Rectal smooth muscle tissue (tissue), 1 donor: ENCODE results near the gene BLOC1S3.

Source experiments
- H3K27ac ChIP-seq: one replicate; pipeline ENCODE4 v1.7.0; 2013; ENCODE audit warnings: low read depth, low read length, inconsistent platforms
- H3K27me3 ChIP-seq: one replicate; pipeline ENCODE4 v1.7.0; 2013; ENCODE audit warnings: low read length; ENCODE audit not compliant: control insufficient read depth, insufficient read depth
- H3K36me3 ChIP-seq: one replicate; pipeline ENCODE4 v1.7.0; 2013; ENCODE audit warnings: low read length; ENCODE audit not compliant: control insufficient read depth, insufficient read depth
- H3K4me1 ChIP-seq: one replicate; pipeline ENCODE4 v1.7.0; 2013; ENCODE audit warnings: low read length; ENCODE audit not compliant: control insufficient read depth, insufficient read depth
- H3K4me3 ChIP-seq: one replicate; pipeline ENCODE4 v1.7.0; 2013; ENCODE audit warnings: low read length
- H3K9ac ChIP-seq: one replicate; pipeline ENCODE4 v1.7.0; 2013; ENCODE audit warnings: low read length

Gene BLOC1S3

DNA sequence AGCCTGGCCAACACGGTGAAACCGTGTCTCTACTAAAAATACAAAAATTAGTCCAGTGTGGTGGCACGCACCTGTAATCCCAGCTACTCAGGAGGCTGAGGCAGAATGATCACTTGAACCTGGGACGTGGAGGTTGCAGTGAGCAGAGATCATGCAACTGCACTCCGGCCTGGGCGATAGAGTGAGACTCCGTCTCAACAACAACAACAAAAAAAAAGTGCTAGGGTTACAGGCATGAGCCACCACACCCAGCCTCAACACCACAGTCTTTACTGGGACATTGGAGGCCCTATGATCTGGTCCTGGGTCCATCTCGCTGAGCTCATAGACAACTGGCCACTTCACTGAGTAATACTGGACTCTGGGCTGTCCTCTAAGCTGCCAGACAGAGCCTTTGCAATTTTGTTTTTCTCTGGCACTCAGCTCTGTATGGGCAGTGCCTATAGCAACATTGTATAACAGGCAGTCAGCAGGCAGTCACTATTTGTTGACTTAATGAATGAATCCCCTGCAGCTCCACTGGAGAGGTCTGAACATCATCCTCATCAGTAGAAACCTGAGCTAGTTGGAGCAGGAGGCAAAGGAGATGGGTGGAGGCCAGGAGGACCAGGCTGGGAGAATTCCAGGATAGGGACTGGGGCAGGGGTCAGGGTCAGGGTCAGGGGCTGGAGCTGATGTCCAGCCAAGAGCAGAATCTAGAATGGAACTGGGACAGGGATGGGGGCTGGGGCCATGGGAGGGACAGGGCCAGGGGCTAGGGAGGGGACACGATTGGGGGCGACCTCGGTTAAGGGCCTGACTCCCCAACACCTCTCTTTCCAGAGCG is 8.1 kb downstream of the BLOC1S3 start:
- H3K4me3 ChIP-seq, result no peak overlapping the region
- no peaks in the 10 kb centered on the region for H3K4me1 ChIP-seq
- no peak overlapping the region for H3K27ac ChIP-seq
- H3K27me3 ChIP-seq, result no peaks in the 10 kb centered on the region
- no peak overlapping the region for H3K9ac ChIP-seq
- H3K36me3 ChIP-seq, result no peaks in the 10 kb centered on the region

DNA sequence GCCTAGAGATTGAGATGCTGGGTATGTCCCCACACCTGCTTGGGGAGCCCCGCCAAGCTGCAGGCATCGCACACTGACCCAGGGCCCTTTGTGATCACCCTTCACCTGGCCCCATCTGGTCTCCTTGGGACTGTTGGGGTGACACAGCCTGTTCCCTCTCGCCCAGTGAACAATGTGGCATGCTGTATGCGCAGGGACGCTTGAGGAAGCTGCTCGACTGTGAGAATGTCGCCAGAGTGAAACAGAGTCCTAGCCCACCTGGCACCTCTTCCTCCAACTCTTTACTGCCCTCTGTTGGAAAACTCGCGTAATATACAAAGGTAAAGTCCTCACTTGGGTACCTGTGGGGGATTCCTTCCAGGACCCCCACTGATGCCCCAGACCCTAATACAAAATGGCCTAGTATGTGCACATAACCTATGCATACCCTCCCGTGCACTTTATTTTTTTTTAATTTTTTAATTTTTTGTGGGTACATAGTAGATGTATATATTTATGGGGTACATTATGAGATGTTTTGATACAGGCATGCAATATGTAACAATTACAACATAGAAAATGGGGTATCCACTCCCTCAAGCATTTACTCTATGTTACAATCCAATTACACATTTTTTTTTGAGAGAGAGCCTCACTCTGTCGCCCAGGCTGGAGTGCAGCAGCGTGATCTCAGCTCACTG is 9.0 kb downstream of the BLOC1S3 start:
- no peaks in the 10 kb centered on the region for H3K27me3 ChIP-seq

DNA sequence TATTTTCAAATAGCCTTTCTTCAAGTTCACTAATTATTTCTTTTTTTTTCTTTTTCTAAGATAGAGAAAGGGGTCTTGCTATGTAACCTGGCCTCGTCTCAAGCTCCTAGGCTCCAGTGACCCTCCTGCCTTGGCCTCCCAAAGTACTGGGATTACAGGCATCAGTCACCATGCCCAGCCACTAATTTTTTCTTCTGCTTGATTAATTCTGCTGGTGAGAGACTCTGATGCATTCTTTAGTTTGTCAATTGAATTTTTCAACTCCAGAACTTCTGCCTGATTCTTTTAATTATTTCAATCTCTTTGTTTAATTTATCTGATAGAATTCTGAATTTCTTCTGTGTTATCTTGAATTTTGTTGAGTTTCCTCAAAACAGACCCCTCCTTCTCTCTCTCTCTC is 11.4 kb downstream of the BLOC1S3 start:
- H3K9ac ChIP-seq, result no peak overlapping the region
- no peak overlapping the region for H3K27ac ChIP-seq
- no peak overlapping the region for H3K4me3 ChIP-seq
- no peaks in the 10 kb centered on the region for H3K27me3 ChIP-seq
- no peaks in the 10 kb centered on the region for H3K4me1 ChIP-seq
- no peaks in the 10 kb centered on the region for H3K36me3 ChIP-seq

More for the DNA sequence above, 9.0 kb downstream of the BLOC1S3 start:
- H3K9ac ChIP-seq, result no peak overlapping the region
- H3K27ac ChIP-seq, result no peak overlapping the region
- no peaks in the 10 kb centered on the region for H3K4me1 ChIP-seq
- H3K36me3 ChIP-seq, result no peaks in the 10 kb centered on the region
- H3K4me3 ChIP-seq, result no peak overlapping the region

DNA sequence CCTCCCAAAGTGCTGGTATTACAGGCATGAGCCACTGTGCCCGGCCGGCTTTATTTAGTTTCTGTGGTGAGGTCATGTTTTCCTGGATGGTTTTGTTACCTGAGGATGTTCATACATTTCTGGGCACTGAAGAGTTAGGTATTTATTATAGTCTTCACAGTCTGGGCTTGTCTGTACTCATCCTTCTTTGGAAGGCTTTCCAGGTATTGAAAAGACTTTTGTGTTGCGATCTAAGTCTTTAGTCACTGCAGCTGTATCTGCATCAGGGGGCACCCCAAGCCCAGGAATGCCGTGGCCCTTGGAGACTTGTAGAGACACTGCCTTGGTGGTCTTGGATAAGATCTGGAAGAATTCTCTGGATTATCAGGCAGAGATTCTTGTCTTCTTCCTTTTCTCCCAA is 12.8 kb downstream of the BLOC1S3 start:
- no peaks in the 10 kb centered on the region for H3K36me3 ChIP-seq
- no peaks in the 10 kb centered on the region for H3K27me3 ChIP-seq
- no peaks in the 10 kb centered on the region for H3K4me1 ChIP-seq
- H3K9ac ChIP-seq, result no peak overlapping the region
- H3K27ac ChIP-seq, result no peak overlapping the region
- H3K4me3 ChIP-seq, result no peak overlapping the region

DNA sequence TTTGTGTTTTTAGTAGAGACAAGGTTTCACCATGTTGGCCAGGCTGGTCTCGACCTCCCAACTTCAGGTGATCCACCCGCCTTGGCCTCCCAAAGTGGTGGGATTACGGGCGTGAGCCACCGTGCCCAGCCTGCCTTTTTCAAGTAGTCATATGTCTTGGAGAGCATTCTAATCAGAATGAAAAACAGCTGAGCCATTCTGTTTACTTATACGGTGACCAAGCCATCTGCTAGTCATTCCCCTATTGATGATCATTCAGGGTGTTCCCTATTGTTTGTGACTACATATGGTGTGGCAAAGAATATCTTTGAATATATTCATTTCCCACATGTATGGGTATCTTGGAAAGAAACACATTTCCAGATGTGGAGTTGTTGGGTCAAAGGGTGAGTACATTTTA is 17.2 kb downstream of the BLOC1S3 start:
- Histone ChIP-seq H3K4me1 (no peaks in the 10 kb centered on the region), H3K9ac (no peak overlapping the region), H3K36me3 (no peaks in the 10 kb centered on the region), H3K27me3 (no peaks in the 10 kb centered on the region), H3K4me3 (no peak overlapping the region), H3K27ac (no peak overlapping the region)

DNA sequence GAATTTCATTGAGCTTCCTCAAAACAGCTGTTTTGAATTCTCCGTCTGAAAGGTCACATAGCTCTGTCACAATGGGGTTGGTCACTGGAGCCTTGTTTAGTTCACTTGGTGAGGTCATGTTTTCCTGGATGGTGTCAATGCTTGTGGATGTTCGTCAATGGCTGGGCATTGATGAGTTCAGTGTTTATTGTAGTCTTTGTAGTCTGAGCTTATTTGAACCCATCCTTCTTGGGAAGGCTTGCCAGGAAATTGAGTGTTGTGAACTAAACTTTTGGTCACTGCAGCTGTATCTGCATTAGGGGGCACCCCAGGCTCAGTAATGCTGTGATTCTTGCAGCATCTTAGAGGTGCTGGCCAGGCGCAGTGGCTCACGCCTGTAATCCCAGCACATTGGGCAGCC is 22.0 kb downstream of the BLOC1S3 start:
- Histone ChIP-seq H3K9ac (no peak overlapping the region), H3K36me3 (no peaks in the 10 kb centered on the region), H3K4me3 (no peak overlapping the region), H3K27me3 (no peaks in the 10 kb centered on the region), H3K4me1 (no peaks in the 10 kb centered on the region), H3K27ac (no peak overlapping the region)

DNA sequence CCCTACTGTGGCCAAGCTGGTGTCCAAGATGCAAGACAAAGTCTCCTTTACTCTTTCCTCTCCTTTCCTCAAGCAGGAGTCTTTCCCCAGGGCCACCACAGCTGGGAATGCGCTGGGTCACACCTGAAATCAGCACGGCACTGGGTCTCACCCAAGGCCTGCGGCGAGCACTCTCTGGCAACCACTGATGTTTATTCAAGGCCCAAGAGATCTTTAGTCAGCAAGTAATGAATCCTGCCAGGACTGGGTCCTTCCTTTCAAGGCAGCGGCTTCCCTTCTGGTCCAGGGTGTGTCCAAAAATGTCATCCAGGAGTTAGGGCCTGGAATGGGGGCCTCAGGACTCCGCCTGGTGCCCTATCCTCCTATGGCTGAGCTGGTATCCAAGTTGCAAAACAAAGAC is 24.1 kb downstream of the BLOC1S3 start:
- Histone ChIP-seq H3K9ac (no peak overlapping the region), H3K27ac (no peak overlapping the region), H3K4me3 (no peak overlapping the region), H3K27me3 (no peaks in the 10 kb centered on the region), H3K4me1 (no peaks in the 10 kb centered on the region), H3K36me3 (no peaks in the 10 kb centered on the region)

DNA sequence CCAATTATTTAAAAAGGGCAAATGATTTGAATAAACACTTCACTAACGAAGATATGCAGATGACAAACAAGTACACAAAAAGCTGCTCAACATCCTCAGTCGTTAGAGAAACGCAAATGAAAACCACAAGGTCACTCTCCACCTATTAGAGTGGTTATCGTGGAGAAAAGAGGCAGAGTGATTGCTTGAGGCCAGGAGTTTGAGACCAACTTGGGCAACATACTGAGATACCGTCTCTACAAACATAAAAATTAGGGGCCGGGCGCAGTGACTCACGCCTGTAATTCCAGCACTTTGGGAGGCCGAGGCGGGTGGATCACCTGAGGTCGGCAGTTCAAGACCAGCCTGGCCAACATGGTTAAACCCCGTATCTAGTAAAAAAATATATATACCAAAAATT is 27.2 kb downstream of the BLOC1S3 start:
- Histone ChIP-seq H3K9ac (no peak overlapping the region), H3K4me1 (no peaks in the 10 kb centered on the region), H3K4me3 (no peak overlapping the region), H3K27ac (no peak overlapping the region), H3K36me3 (no peaks in the 10 kb centered on the region), H3K27me3 (no peaks in the 10 kb centered on the region)

DNA sequence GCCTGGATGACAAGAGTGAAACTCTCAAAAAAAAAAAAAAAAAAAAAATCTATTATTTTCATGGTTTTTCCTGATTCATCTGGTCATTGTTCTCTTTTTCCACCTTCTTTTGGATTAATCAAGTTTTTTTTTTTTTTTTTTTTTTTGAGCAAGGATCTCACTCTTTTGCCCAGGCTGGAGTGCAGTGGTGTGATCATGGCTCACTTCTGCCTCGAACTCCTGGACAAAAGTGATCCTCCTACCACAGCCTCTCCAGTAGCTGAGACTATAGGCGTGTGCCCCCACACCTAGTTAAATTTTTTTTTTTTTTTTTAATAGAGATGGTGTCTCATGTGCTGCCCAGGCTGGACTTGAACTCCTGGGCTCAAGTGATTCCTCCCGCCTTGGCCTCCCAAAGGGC is 27.7 kb downstream of the BLOC1S3 start:
- Histone ChIP-seq H3K9ac (no peak overlapping the region), H3K36me3 (no peaks in the 10 kb centered on the region), H3K27ac (no peak overlapping the region), H3K4me1 (no peaks in the 10 kb centered on the region), H3K4me3 (no peak overlapping the region), H3K27me3 (no peaks in the 10 kb centered on the region)

DNA sequence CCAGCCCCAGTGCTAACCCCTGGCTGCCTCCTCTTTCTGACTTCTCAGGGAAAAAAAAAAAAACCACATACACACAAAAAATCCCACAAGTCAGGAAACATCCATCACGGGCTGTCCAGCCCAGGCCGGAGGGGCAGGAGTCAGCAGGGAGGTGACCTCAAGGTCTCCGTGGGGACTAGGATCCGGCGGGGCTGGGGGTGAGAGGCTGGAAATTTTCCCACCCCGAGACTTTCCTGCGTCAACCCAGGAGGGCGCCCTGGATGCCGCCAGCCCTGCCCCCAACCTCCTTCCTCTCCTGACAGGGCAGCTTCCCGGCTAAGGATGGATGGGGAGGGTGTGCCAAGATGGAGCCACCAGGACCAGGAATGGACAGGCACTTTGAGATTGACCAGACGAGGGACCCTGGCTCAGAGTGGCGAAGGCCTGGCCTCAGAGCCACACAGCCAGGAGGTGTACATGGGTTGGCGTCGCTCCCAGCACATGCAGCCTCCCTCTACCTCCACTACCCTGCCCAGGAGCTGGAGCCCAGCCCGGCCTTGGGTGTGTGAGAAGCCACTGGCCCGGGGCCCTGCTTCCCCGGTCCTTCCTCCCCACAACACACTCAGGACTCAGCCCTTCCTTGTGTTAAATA is 33.3 kb downstream of the BLOC1S3 start:
- Histone ChIP-seq H3K4me1 (no peaks in the 10 kb centered on the region), H3K4me3 (no peak overlapping the region), H3K27ac (no peak overlapping the region), H3K36me3 (no peaks in the 10 kb centered on the region), H3K9ac (no peak overlapping the region), H3K27me3 (peaks cover 5% of the 10 kb centered on the region)

DNA sequence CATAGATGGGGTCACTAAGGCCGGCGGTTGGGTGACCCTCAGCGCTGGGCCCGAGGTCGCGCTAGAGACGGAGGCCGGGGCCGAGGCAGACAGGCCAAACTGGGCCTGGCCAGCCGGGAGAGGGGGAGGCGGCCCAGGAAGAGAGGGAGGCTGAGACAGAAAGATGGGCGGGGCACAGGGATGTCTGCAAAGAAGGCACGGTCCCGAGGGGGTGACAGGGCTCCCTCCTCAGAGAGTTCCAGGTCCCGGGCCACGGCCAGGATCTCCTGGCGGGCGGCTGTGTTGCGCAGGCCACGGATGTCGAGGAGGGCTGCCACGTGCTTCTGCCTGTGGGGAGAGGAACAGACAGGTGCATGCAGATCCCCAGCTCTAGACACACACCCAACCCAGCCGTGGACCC is 34.4 kb downstream of the BLOC1S3 start:
- no peaks in the 10 kb centered on the region for H3K4me1 ChIP-seq
- H3K9ac ChIP-seq, result no peak overlapping the region
- H3K4me3 ChIP-seq, result no peak overlapping the region
- no peak overlapping the region for H3K27ac ChIP-seq
- H3K27me3 ChIP-seq, result peaks cover 10% of the 10 kb centered on the region
- H3K36me3 ChIP-seq, result no peaks in the 10 kb centered on the region

DNA sequence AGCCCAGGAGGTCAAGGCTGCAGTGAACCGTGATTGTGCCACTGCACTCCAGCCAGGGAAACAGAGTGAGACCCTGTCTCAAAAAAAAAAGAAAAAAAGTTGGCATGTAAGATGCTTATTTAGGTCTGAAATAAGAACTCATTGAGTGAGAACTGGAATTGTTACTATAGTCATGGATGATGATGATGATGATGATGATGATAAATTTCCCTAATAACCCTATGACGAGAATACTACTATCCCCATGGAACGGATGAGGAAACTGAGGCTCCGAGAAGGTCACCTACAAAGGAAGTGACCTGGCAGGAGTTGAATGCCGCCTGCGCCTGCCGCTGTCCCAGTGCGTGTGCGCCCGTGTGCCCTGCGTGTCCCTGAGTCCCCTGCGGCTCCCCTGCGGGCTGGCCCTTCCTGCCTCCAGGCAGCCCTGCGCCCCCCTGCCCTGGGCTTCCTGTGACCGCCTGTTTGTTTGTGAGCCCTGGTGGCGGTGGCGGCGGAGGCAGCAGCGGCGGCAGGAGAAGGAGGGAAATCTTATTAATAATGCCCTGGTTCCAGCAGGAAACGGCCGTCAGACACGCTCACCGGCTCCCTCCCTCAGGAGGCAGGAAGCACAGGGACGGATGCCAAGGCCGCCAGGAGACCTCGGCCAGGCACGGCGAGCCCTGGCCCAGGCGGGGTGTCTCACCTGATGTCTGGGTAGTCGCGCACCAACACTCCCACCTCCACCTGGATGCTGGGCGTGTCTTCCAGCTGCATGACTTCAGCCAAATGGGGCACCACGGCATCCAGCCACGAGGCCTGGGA is 37.0 kb downstream of the BLOC1S3 start:
- no peaks in the 10 kb centered on the region for H3K36me3 ChIP-seq
- H3K4me3 ChIP-seq, result no peak overlapping the region
- H3K4me1 ChIP-seq, result no peaks in the 10 kb centered on the region
- no peak overlapping the region for H3K27ac ChIP-seq
- H3K9ac ChIP-seq, result no peak overlapping the region
- H3K27me3 ChIP-seq, result peaks cover 10% of the 10 kb centered on the region
